CD14-positive monocyte (primary cell): ENCODE measurements around the gene OPN3. TPM values are rescaled to one million over a fixed set of nuclear protein-coding genes. Genes with fewer than 3 reads are reported as not detected.
A peak's percentile ranks its signal among the peaks of the same experiment; 100 is the strongest.

ENCODE experiments used
- DNase-seq, 3 donors: peaks; one replicate each; pipeline ENCODE4 v3.0.0-alpha.2; 2011 to 2022
- H2AFZ ChIP-seq: 2 replicates; pipeline ENCODE4 v1.6.0; 2012; ENCODE audit warnings: mild to moderate bottlenecking, low read depth, low read length, inconsistent platforms; ENCODE audit not compliant: insufficient read depth, poor library complexity, severe bottlenecking
- H3K27ac ChIP-seq, 2 donors: 1 replicate in 1 of 2; 2 replicates in 1 of 2; pipeline ENCODE4 v1.5.1; 2012 to 2013; ENCODE audit warnings: low read length in 2 of 2, control low read depth in 1 of 2, inconsistent platforms in 1 of 2, low read depth in 1 of 2, mild to moderate bottlenecking in 1 of 2
- H3K27me3 ChIP-seq, 2 donors: one replicate each; pipeline versions ENCODE4 v1.6.0 to v1.6.1; 2011 to 2013; ENCODE audit warnings: low read length in 2 of 2; ENCODE audit not compliant: control insufficient read depth in 2 of 2, insufficient read depth in 2 of 2
- H3K36me3 ChIP-seq, 2 donors: replicated peaks in 1 of 2; 1 replicate in 1 of 2; 2 replicates in 1 of 2; pipeline versions ENCODE4 v1.5.1 to v1.6.1; 2012 to 2013; ENCODE audit warnings: low read length in 2 of 2, control low read depth in 1 of 2, inconsistent platforms in 1 of 2, mild to moderate bottlenecking in 1 of 2; ENCODE audit not compliant: insufficient read depth in 2 of 2, control insufficient read depth in 1 of 2
- H3K4me1 ChIP-seq, 2 donors: 1 replicate in 1 of 2; 2 replicates in 1 of 2; pipeline versions ENCODE4 v1.5.1 to v1.6.1; 2012 to 2013; ENCODE audit warnings: low read length in 2 of 2, control low read depth in 1 of 2, inconsistent platforms in 1 of 2, mild to moderate bottlenecking in 1 of 2, moderate library complexity in 1 of 2; ENCODE audit not compliant: insufficient read depth in 2 of 2, control insufficient read depth in 1 of 2
- H3K4me2 ChIP-seq: replicated peaks from 2 replicates; pipeline ENCODE3; 2012; ENCODE audit warnings: low read length, moderate library complexity, mild to moderate bottlenecking; ENCODE audit not compliant: poor library complexity, severe bottlenecking; ENCODE audit errors: extremely low read depth
- H3K4me3 ChIP-seq, 3 experiments: fragments of 200-600 bp in 1 of 3; sonication (generic) in 1 of 3; replicated peaks in 1 of 3; 1 replicate in 2 of 3; 2 replicates in 1 of 3; pipeline ENCODE4 v1.5.1; 2011 to 2013; ENCODE audit warnings: low read length in 3 of 3, mild to moderate bottlenecking in 3 of 3, control low read depth in 2 of 3, low read depth in 2 of 3, inconsistent platforms in 1 of 3, moderate library complexity in 1 of 3
- H3K79me2 ChIP-seq: 2 replicates; pipeline ENCODE4 v1.6.0; 2012; ENCODE audit warnings: mild to moderate bottlenecking, control low read depth, inconsistent platforms, low read length, moderate library complexity; ENCODE audit not compliant: insufficient read depth
- H3K9ac ChIP-seq: 2 replicates; pipeline ENCODE4 v1.6.0; 2017; ENCODE audit warnings: low read length, mild to moderate bottlenecking; ENCODE audit not compliant: insufficient read depth, poor library complexity, severe bottlenecking
- H3K9me3 ChIP-seq, 2 donors: replicated peaks in 1 of 2; 1 replicate in 1 of 2; 2 replicates in 1 of 2; pipeline versions ENCODE4 v1.5.1 to v1.6.1; 2012 to 2013; ENCODE audit warnings: low read length in 2 of 2, control low read depth in 1 of 2; ENCODE audit not compliant: control insufficient read depth in 1 of 2, insufficient read depth in 1 of 2
- H4K20me1 ChIP-seq: 2 replicates; pipeline ENCODE4 v1.6.0; 2012; ENCODE audit warnings: mild to moderate bottlenecking, low read length, control low read depth, moderate library complexity; ENCODE audit not compliant: insufficient read depth
- H3K27ac Mint-ChIP-seq, 7 donors: one replicate each; pipeline ENCODE4 v1.8.0; 2020; ENCODE audit warnings: mild to moderate bottlenecking in 7 of 7, mixed read lengths in 7 of 7, moderate library complexity in 6 of 7, inconsistent platforms in 2 of 7
- H3K27me3 Mint-ChIP-seq, 3 donors: one replicate each; pipeline ENCODE4 v1.8.0; 2021 to 2022; ENCODE audit warnings: low read depth in 3 of 3, mild to moderate bottlenecking in 3 of 3, mixed read lengths in 3 of 3, moderate library complexity in 3 of 3, inconsistent platforms in 1 of 3
- H3K36me3 Mint-ChIP-seq, 2 donors: one replicate each; pipeline ENCODE4 v1.8.0; 2020; ENCODE audit warnings: mixed read lengths in 2 of 2, inconsistent platforms in 1 of 2, mild to moderate bottlenecking in 1 of 2
- H3K4me1 Mint-ChIP-seq: one replicate; pipeline ENCODE4 v1.8.0; 2020; ENCODE audit warnings: mild to moderate bottlenecking, mixed read lengths
- H3K4me3 Mint-ChIP-seq, 2 donors: one replicate each; pipeline ENCODE4 v1.8.0; 2020; ENCODE audit warnings: mild to moderate bottlenecking in 2 of 2, mixed read lengths in 2 of 2, moderate library complexity in 1 of 2
- H3K9me3 Mint-ChIP-seq, 7 donors: one replicate each; pipeline ENCODE4 v1.8.0; 2020 to 2022; ENCODE audit warnings: mixed read lengths in 7 of 7, mild to moderate bottlenecking in 6 of 7, moderate library complexity in 6 of 7, inconsistent platforms in 2 of 7
- WGBS: methylation state at CpG from one replicate; pipeline ENCODE4 v1.1.5; 2013; ENCODE audit warnings: missing lambda C conversion rate; ENCODE audit not compliant: insufficient coverage; 5-methylcytosine and 5-hydroxymethylcytosine counted together
- intact Hi-C, 2 donors: fragments of 100-400 bp; cut with micrococcal nuclease; formaldehyde crosslinking; loops; one replicate each; pipeline versions ENCODE4 v1.15.0 to v1.15.1; 2023
- polyA plus RNA-seq, 3 donors: library from polyadenylated mRNA; depleted of rRNA in 1 of 3; unstranded in 2 of 3; stranded (reverse) in 1 of 3; fragments of 300-500 nt in 2 of 3; fragments of >200 nt in 1 of 3; fragmentation: Illumina TruSeq in 2 of 3; gene quantifications; 1 replicate in 2 of 3; 2 replicates in 1 of 3; pipeline ENCODE4 v1.2.3, GENCODE V29; 2012 to 2021
- TF ChIP-seq, protein P1 (sequence below): fragments of 200-600 bp; IDR thresholded peaks from one replicate; pipeline ENCODE4 v1.8.0; 2022; ENCODE audit warnings: antibody characterized with exemption, mild to moderate bottlenecking

OPN3 gene
- polyA plus RNA-seq, 3 donors = 14.5 to 56.1 (median 55.2) TPM

DNA sequence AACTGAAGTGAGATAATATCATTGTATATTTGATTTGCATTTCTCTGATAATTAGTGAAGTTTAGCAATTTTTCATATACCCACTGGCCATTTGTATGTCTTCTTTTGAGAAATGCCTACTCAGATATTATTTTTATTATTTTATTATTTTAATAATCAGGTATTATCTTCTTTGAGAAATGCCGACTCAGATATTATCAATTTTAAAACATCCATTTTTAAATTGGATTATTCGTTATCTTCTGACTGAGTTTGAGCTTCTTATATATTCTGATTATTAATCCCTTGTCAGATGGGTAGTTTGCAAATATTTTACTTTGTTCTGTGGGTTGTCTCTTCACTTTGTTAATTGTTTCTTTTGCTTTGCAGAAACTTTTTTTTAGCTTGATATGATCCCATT is 70.3 kb downstream of the OPN3 start:
- H3K4me1 Mint-ChIP-seq = peaks cover 6% of the 10 kb centered on the region
- H3K9me3 ChIP-seq = peaks cover 0 to 3% of the 10 kb centered on the region in 2 donors
- H3K36me3 Mint-ChIP-seq = peaks cover 56 to 64% of the 10 kb centered on the region in 2 donors
- TF ChIP-seq, protein P1, sequence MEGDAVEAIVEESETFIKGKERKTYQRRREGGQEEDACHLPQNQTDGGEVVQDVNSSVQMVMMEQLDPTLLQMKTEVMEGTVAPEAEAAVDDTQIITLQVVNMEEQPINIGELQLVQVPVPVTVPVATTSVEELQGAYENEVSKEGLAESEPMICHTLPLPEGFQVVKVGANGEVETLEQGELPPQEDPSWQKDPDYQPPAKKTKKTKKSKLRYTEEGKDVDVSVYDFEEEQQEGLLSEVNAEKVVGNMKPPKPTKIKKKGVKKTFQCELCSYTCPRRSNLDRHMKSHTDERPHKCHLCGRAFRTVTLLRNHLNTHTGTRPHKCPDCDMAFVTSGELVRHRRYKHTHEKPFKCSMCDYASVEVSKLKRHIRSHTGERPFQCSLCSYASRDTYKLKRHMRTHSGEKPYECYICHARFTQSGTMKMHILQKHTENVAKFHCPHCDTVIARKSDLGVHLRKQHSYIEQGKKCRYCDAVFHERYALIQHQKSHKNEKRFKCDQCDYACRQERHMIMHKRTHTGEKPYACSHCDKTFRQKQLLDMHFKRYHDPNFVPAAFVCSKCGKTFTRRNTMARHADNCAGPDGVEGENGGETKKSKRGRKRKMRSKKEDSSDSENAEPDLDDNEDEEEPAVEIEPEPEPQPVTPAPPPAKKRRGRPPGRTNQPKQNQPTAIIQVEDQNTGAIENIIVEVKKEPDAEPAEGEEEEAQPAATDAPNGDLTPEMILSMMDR = no peak
- H3K36me3 ChIP-seq = peaks cover 19 to 70% of the 10 kb centered on the region in 2 donors
- H3K27me3 Mint-ChIP-seq = peaks cover 0 to 3% (median 3%) of the 10 kb centered on the region in 3 donors
- H3K79me2 ChIP-seq = no peaks in the 10 kb centered on the region
- peaks cover 0 to 5% (median 2%) of the 10 kb centered on the region in 7 donors for H3K9me3 Mint-ChIP-seq
- peaks cover 7% of the 10 kb centered on the region in 2 donors for H3K4me1 ChIP-seq
- H3K4me3 Mint-ChIP-seq = no peak overlapping the region
- H2AFZ ChIP-seq = no peak overlapping the region
- no peak overlapping the region for H3K27ac ChIP-seq
- no peak for DNase-seq
- no peak overlapping the region for H3K4me2 ChIP-seq
- WGBS = no CpG with 5 or more reads among the region's 2 CpGs
- H3K4me3 ChIP-seq = no peak overlapping the region
- H3K9ac ChIP-seq = no peak overlapping the region
- no peak overlapping the region for H3K27ac Mint-ChIP-seq
- intact Hi-C loops = no loop called here
- H4K20me1 ChIP-seq = no peaks in the 10 kb centered on the region
- H3K27me3 ChIP-seq = no peaks in the 10 kb centered on the region

DNA sequence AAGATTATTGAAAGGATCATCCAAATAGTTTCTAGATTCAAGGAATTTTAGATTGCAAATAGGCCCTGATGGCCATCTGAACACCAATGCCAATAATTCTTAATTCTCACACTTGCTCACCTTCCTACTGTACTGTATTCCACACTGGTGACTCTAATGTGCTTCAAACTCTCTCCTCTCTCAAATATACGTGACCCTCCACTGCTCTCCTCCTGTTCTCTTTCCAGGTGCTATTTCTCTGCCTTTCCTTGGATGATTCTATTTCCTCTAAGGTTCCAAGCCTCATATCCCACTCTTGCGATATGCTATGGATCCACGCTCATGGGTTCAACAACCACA is 79.4 kb downstream of the OPN3 start:
- Histone ChIP-seq H2AFZ (no peak overlapping the region), H3K36me3 (peaks cover 19 to 46% of the 10 kb centered on the region in 2 donors), H3K9me3 (no peaks in the 10 kb centered on the region), H3K79me2 (no peaks in the 10 kb centered on the region), H3K9ac (no peak overlapping the region), H4K20me1 (no peaks in the 10 kb centered on the region), H3K27ac (peak overlapping the region in 1 of 2 donors; percentile 88), H3K4me1 (peaks cover 18 to 27% of the 10 kb centered on the region in 2 donors), H3K27me3 (no peaks in the 10 kb centered on the region), H3K4me2 (peak overlapping the region; percentile 57), H3K4me3 (peak overlapping the region in 1 of 3 experiments; percentile 54)
- 81% methylated on average over 3 of the region's 3 CpGs for WGBS
- peaks cover 52 to 53% of the 10 kb centered on the region in 2 donors for H3K36me3 Mint-ChIP-seq
- intact Hi-C loops = no loop called here
- peak overlapping the region; percentile 80 to 93 (median 86) for H3K27ac Mint-ChIP-seq
- TF ChIP-seq, protein P1 = no peak
- no peak for DNase-seq
- peak overlapping the region in 1 of 2 donors; percentile 56 for H3K4me3 Mint-ChIP-seq
- H3K4me1 Mint-ChIP-seq = peaks cover 41% of the 10 kb centered on the region
- peaks cover 1 to 2% (median 2%) of the 10 kb centered on the region in 3 donors for H3K27me3 Mint-ChIP-seq
- peaks cover 0 to 6% (median 3%) of the 10 kb centered on the region in 7 donors for H3K9me3 Mint-ChIP-seq
